GM10847 (cell line): ENCODE results near the gene PRKCZ.

Experiments
- POLR2A ChIP-seq: IDR thresholded peaks from 2 replicates; pipeline ENCODE4 v1.6.1; 2011; ENCODE audit not compliant: insufficient read length; ENCODE audit errors: extremely low read depth

Gene PRKCZ

DNA sequence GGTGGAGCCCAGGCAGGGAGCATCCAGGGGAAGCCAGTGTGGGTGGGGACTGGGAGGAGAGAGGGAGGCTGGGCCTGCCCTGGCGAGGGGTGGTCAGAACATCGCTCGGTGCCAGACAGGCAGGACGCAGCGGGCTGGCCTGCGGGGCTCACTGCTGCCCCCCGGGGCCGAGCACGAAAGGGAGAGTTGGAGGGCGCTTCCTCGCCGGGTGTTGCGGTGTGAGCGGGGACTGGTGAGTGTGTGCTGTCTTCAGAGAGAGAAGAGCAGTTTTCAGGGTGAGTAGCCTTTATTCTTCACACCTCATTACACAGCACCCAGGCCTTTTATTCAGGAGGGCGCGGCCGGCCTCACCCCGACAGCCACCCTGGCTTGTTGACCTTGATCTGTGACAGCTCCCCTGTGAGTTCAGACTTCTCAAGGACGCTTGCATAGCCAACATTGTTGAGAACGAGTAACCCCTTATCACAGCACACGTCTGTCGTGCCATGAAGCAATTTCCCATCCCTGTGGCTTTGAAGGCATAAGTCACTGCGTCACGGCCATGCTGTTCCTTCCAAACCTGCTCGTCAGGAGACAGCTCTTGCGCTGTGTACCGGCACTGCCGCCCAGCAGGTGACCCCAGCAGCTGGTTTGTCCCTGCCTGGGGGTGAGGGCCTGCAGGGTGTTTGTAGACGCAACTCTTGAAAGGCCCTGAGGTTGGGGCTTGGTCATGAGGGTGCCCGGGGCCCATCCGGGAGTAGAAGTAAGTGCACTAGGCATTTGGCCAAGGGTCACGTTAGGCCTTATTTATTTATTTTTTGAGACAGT lies 54.6 kb downstream of the PRKCZ start:
- TF ChIP-seq POLR2A = no peak

DNA sequence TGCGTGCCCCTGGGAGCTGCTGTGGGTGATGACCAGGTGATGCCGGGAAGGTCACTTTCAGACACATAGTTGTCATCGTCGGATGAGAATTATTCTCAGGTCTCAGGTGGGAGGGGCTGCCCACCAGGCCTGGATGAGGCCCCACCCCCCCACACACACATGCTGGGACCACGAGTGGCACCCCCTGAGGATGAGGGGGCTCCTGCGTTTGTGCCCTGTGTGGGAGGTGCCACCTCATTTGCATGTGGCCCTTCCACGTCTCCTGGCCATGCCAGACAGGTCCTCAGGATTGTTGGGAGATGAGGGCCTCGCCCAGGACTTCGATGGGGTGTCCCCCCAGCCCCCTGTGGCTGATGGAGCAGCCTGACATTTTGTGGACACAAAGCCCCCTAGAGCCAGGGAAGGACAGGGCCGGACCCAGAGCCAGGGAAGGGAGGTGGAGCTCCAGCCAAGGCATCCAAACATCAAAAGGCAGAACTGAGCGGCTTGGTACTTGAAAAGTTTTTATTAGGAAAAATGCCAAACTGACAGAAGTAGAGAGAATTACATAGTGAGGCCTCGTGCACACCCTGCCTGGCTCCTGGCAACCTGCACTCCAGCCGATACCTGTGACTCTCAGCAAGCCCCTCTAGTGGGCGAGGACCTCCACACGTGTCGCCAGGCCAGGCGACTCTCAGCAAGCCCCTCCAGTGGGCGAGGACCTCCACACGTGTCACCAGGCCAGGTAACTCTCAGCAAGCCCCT lies 55.7 kb downstream of the PRKCZ start:
- TF ChIP-seq POLR2A = no peak

DNA sequence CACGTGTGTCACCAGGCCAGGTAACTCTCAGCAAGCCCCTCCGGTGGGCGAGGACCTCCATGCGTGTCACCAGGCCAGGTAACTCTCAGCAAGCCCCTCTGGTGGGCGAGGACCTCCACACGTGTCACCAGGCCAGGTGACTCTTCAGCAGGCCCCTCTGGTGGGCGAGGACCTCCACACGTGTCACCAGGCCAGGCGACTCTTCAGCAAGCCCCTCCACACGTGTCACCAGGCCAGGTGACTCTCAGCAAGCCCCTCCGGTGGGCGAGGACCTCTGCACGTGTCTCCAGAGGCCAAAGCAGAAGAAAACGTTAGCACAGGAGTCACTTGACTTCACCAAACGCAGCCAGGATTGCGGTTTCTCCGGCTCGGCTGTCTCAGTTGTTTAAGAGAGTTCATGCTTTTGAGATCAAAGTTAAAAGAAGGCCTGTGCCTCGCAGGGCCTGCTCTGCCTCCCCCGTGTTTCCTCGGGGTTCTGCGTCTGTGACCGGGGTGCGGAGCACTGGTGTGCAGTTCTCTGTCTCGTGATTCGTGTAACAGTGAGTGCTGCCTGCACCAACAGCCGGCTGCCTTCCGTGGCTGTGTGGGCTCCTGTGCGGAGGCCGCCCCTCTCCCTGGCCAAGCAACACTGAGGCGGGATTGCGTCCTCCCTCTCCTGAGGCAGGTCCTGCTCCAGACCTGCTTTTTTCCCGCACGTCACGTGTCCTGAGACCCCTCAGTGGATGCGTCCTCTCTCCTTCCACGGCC lies 56.6 kb downstream of the PRKCZ start:
- TF ChIP-seq POLR2A = no peak

DNA sequence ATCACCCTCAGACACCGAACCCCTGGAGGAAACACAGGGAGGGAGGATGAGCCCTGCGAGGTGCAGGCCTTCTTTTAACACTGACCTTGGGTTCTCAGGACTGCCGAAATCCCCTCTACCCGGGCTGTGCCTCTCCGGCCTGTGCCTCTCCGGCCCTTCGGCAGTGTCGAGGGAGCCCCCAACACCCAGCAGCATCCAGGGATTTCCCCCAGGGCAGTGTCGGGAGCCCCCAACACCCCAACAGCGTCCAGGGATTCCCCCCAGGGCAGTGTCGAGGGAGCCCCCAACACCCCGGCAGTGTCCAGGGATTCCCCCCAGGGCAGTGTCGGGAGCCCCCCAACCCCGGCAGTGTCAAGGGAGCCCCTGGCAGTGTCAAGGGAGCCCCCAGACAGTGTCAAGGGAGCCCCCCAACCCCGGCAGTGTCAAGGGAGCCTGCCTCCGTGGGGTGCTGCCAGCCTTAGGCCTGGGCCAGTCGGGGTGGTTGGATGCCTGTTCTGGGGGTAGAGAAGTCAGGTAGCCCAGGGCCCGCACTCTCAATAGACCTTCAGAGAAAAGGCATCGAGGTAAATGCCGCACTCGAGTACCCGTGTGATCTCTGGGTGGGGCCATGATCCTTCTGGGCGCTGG lies 57.5 kb downstream of the PRKCZ start:
- no peak for TF ChIP-seq POLR2A

DNA sequence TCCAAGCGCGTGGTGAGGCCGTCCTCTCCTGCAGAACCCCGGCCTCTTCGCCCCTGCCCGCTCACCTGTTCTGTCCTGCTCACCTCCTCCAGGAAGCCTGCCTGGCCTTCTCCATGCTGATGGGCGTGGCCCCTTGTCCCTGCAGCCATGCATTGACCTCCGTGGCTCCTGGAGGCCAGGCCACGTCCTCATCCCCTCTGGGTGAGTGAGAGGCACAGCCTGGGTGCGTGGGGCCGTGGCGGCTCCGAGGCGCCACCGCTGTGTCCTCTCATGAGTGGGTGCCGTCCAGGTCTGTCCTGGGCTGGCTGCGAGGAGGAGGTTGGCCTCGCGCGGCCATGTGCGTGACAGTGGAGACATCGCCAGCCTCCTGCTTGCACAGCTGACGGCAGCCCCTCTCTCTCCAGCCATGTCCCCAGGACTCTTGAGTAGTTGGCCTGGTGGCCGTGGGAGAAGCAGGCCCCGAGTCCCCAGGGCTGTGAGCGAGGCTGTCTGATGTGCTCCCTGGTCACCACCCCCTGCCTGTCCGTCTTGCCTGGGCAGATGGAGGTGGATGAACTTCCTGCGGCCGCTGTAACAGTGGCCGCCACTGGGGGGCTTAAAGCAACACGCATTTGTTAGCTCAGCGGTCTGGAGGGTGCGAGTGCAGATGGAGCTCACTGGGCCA lies 58.1 kb downstream of the PRKCZ start:
- TF ChIP-seq POLR2A = no peak

DNA sequence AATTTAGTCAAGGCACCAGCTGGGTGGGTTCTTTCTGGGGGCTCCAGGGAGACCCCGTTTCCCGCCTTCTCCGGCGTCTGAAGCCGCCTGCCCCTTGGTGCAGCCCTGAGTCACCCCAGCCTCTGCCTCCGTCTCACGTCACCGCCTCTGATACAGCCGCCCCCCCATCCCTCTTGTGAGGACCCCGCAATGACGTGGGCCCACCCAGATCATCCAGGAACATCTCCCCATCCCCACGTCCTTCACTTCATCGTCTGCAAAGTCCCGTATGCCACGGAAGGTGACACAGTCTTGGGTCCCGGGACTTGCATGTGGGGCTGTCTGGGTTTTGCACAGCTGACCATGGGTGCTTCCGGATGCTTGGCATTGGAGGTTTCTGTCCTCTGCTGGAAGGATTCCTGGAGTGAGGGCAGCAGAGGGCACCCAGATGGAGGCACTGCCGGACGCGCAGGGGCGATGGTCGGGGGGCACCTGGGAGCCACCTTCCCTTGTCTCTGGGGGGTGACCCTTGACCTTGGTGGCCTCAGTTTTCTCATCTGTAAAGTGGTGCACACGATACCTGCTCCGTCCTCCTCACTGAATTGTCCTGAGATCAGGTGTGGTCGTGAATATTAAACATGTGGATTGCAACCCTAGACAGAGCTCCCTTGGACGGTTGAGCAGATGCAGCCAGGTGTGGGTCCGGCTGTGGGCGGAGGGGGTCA lies 58.8 kb downstream of the PRKCZ start:
- TF ChIP-seq POLR2A = no peak

DNA sequence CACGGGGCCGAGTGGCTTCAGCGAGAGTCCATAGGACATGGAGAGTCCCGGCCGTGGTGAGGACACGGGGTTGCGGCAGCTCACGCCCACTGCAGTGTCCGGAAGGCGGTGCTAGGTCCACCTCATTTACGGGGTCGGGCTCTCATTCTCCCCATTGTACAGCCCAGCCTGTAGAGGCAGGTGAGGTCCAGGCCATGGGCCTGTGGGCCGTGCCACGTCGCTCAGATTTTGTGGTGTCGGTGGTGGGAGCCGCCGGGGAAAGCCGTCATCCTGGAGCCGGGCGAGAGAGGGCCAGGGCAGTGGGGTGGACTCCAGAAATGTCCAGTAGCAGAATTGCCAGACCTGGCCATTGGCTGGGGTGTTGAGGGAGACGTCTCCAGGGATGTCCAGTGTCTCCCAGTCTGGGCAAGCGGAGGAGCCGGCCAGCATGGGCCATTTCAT lies 59.4 kb downstream of the PRKCZ start:
- TF ChIP-seq POLR2A = no peak

DNA sequence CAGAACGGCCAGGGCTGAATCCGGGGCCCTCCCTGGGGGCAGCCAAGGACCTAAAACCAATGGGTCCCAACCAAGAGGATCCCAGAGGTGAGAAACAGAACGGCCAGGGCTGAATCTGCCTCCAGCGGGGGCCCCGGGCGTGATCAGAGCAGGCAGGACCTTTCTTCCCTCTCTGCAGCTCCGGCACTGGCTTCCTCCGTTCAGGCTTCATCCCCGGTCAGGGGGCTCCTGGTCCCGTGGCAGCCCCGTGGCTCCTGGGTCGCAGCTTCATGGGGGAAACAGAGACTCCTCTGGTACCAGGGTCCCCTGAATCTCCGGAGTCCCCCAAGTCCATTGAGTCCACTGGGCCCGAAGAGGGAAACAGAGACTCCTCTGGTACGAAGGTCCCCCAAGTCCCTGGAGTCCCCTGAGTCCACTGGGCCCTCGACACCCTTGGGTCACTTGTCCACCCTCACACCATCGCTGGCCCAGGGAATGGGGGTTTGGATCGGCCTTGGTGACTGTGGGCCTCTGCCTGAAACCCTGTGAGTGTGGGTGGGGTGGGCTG lies 60.1 kb downstream of the PRKCZ start:
- TF ChIP-seq POLR2A = no peak

DNA sequence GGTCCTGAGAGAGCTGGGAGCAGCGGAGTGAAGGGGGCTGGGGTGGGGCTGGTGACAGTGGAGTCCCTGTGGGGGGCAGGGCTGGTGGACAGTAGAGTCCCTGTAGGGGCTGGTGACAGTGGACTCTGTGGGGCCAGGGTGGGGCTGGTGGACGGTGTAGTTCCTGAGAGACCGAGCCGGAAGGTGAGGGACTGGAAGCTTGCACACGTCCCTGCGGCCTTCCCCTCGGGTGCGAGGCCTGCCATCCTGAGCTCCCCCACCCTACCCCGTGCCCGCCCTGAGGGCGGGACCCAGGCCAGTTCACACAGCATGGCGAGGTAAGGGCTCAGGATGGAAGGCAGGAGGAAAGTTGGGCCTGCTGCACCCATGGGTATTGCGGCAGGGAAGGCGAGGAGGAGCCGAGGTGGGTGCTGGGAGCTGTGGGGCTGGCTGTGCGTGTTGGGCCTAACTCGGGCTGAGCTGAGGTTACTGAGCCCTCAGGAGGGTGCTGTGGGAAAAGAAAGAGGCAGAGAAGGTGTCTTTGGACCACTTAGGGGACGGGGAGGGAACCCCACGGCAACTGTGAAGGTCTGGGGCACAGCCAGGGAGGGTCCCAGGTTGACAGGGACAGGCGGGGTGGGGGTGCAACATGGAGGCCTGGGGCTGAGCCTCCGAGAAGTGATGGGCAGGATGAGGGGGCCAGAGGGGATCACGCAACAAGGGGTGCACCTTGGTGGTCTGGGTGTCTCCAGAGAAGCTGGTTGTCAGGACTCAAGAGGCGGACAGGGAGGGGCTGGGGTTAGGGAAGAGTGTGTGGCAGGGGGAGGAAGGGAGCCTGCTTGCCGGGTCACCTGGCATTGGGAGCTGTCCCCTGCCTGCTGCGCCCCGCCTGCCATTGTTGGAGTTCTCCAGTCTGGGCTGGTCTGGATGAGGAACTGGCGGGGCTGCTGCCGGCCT lies 60.8 kb downstream of the PRKCZ start:
- TF ChIP-seq POLR2A = no peak

DNA sequence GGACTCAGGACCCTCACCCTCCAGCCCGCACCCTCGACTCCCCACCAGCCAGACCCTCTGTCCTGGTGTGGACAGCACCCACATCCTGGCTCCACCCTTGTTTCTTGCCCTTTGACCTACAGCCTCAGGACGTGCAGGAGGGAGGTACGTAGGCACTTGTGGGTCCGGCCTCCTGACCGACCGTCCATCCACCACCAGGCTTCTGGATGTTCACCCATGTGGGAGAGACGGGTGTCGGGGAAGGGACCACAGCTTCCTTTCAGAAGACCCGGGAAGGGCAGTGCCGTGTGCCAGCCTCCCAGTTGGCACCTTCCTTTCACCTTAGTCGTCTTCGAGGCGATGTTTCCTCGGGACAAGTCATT lies 61.4 kb downstream of the PRKCZ start:
- TF ChIP-seq POLR2A = no peak

DNA sequence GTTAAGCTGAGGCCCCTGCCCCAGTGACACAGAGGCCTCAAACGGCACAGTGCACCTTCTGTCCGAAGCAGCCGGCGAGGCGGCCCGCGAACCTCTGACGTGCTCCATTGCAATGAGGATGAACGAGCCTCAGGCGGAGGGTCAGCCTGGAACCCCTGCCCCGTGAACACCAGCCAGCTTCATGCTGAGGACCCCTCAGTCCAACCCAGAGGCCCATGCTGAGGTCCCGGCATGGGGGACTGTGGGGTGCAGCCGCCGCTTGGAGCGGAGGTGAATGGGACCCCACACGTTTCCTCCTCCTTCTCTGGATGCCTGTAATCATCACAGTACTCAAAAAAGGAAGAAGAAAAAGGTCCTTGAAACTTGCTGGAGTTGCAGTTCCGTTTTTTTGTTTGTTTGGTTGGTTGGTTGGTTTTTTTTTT lies 62.1 kb downstream of the PRKCZ start:
- no peak for TF ChIP-seq POLR2A

DNA sequence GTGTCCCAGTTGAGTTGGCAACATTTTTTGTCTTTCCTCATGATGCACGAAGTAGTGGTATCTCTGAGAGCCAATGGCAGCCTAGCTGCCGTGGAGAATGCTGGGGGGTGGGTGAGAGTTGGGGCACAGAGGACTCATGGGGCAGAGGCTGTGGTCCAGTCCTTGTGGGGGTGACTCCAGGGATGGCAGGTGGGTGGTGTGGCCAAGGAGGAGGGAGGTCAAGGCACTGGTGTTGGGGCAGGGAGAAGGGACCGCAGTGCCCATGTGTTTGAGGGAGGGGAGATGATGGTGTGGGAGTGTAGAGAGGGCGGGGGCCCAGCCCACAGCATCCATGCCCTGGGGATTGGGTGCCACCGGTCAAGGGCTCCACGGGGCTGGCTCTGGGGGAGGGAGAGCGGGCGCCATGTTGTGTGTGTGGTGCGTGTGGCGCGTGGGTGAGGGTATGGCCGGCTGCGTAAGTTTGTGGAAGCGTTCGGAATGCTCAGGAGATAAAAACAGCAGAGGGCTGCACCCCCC lies 63.5 kb downstream of the PRKCZ start:
- TF ChIP-seq POLR2A = no peak

DNA sequence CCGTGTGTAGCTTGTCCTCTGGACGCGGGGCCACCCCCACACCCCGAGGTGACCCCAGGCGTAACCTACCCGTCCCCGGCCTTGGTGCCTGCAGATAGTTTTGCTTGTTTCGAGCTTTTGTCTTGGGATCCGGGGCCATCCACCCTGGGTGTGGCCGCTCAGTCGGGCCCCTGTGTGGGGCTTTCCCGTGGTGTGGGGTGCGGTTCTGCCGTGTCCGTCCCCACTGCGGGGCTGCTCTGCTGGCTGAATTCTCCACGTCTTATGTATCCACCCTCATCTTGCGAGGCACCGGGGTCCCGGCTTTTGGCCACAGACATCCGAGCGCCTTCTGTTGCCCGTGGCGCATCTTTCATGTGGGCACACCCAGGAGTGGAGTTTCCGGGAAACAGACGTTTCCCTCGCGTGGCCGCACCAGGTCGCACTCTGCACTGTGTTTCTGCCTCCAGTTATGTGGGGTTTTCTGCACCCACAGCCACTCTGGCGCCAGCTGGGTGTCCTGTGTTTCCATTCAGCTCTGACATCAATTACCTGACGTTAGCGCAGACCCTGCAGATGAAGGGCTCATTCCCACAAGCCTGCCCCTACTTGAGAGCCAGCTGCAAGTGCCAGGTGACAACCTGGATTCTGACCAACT lies 64.9 kb downstream of the PRKCZ start:
- TF ChIP-seq POLR2A = no peak
